ENCODE results near the gene TFF2.

The TFF2 gene

GRCh38 chr21:42340187-42341050 is 10.4 kb downstream of the TFF2 start:
- no peak for DNase-seq
- H3K27me3 ChIP-seq (ENCODE audit: insufficient read depth, low read length, poor library complexity) = no peaks in the 10 kb centered on the region
- no peak overlapping the region for H2AK5ac ChIP-seq (ENCODE audit: low read length)
- no peak overlapping the region for H4K8ac ChIP-seq (ENCODE audit: low read depth, low read length)
- no peak overlapping the region for H3K9ac ChIP-seq (ENCODE audit: low read length)
- WGBS (ENCODE audit: extremely low coverage, insufficient coverage, low lambda C conversion rate) = no CpG with 5 or more reads among the region's 24 CpGs
- no peaks in the 10 kb centered on the region for H3K4me1 ChIP-seq (ENCODE audit: control insufficient read depth, low read depth, low read length)
- H3K36me3 ChIP-seq (ENCODE audit: control insufficient read depth, insufficient read depth, low read length) = no peaks in the 10 kb centered on the region
- no peak overlapping the region for H3K4ac ChIP-seq (ENCODE audit: low read depth, low read length)
- no peaks in the 10 kb centered on the region for H3K79me2 ChIP-seq (ENCODE audit: control insufficient read depth, insufficient read depth, low read length)
- no peak overlapping the region for H2BK5ac ChIP-seq (ENCODE audit: low read length)
- H3K79me1 ChIP-seq (ENCODE audit: low read length) = no peaks in the 10 kb centered on the region
- H2BK120ac ChIP-seq (ENCODE audit: low read depth, low read length) = no peak overlapping the region
- no peak overlapping the region for H3K4me2 ChIP-seq (ENCODE audit: low read length)
- H3K27ac ChIP-seq (ENCODE audit: low read depth, low read length) = no peak overlapping the region
- H3K56ac ChIP-seq (ENCODE audit: low read length) = no peak overlapping the region
- H4K5ac ChIP-seq (ENCODE audit: low read length) = no peak overlapping the region
- H3K18ac ChIP-seq (ENCODE audit: low read length) = no peak overlapping the region
- H3K23ac ChIP-seq (ENCODE audit: low read length) = no peak overlapping the region
- H3K4me3 ChIP-seq (ENCODE audit: low read length) = no peak overlapping the region
- H2BK15ac ChIP-seq (replicated peaks; ENCODE audit: low read depth) = no peak overlapping the region

DNA sequence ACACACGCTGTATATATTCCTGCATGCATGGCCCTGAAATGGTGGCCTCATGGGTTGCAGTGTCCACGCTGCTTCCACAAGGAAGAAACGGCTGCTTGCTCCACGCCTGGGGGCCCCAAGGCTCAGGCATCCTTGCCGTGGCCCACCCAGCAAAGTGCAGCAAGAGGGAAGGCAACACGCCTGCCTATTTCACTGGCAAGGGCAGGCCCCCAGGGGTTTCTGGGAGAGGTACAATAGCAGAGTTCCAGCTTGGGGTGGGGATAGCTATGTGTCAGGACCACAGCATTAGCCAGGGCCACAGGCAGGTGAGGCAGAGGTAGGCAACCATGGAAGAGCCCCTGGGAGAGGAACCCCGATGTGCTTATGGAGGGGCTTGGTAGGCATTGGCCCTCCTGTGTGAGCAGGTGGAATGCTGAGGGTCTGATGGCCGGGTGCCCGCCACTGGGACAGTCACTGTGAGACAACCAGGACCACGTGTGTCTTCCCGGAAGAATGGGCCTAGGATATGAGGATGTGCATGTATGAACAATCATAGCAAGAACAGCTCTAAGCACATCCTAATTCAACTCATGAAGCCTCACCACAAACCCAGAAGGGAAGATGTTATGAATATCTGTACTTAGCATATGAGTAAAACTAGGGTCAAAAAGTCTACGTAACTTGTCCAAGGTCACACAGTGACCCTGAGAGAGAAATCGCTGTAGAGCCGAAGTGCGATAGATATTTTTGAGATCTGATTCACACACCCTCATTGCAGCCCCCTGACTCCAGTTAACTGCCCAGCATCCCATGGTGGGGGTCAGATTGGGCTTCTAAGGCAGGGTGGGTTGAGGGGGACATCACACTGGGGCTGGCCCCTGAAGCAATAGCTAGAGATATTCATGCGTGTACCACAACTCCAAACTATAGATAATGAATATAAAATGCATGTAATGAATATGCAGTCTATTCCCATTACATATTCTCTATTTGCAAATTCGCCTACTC is 11.8 kb downstream of the TFF2 start:
- no peak overlapping the region for H2BK5ac ChIP-seq (ENCODE audit: low read length)
- no peak overlapping the region for H4K5ac ChIP-seq (ENCODE audit: low read length)
- no CpG with 5 or more reads among the region's 17 CpGs for WGBS (ENCODE audit: extremely low coverage, insufficient coverage, low lambda C conversion rate)
- H3K4me3 ChIP-seq (ENCODE audit: low read length) = no peak overlapping the region
- H3K4me2 ChIP-seq (ENCODE audit: low read length) = no peak overlapping the region
- no peak overlapping the region for H2BK15ac ChIP-seq (replicated peaks; ENCODE audit: low read depth)
- H3K4ac ChIP-seq (ENCODE audit: low read depth, low read length) = no peak overlapping the region
- H2AK5ac ChIP-seq (ENCODE audit: low read length) = no peak overlapping the region
- H3K23ac ChIP-seq (ENCODE audit: low read length) = no peak overlapping the region
- no peak overlapping the region for H3K9ac ChIP-seq (ENCODE audit: low read length)
- no peaks in the 10 kb centered on the region for H3K4me1 ChIP-seq (ENCODE audit: control insufficient read depth, low read depth, low read length)
- H3K56ac ChIP-seq (ENCODE audit: low read length) = no peak overlapping the region
- DNase-seq = no peak
- no peaks in the 10 kb centered on the region for H3K79me1 ChIP-seq (ENCODE audit: low read length)
- H2BK120ac ChIP-seq (ENCODE audit: low read depth, low read length) = no peak overlapping the region
- H3K36me3 ChIP-seq (ENCODE audit: control insufficient read depth, insufficient read depth, low read length) = no peaks in the 10 kb centered on the region
- H3K27me3 ChIP-seq (ENCODE audit: insufficient read depth, low read length, poor library complexity) = no peaks in the 10 kb centered on the region
- no peak overlapping the region for H4K8ac ChIP-seq (ENCODE audit: low read depth, low read length)
- H3K79me2 ChIP-seq (ENCODE audit: control insufficient read depth, insufficient read depth, low read length) = no peaks in the 10 kb centered on the region
- no peak overlapping the region for H3K27ac ChIP-seq (ENCODE audit: low read depth, low read length)
- H3K18ac ChIP-seq (ENCODE audit: low read length) = no peak overlapping the region

DNA sequence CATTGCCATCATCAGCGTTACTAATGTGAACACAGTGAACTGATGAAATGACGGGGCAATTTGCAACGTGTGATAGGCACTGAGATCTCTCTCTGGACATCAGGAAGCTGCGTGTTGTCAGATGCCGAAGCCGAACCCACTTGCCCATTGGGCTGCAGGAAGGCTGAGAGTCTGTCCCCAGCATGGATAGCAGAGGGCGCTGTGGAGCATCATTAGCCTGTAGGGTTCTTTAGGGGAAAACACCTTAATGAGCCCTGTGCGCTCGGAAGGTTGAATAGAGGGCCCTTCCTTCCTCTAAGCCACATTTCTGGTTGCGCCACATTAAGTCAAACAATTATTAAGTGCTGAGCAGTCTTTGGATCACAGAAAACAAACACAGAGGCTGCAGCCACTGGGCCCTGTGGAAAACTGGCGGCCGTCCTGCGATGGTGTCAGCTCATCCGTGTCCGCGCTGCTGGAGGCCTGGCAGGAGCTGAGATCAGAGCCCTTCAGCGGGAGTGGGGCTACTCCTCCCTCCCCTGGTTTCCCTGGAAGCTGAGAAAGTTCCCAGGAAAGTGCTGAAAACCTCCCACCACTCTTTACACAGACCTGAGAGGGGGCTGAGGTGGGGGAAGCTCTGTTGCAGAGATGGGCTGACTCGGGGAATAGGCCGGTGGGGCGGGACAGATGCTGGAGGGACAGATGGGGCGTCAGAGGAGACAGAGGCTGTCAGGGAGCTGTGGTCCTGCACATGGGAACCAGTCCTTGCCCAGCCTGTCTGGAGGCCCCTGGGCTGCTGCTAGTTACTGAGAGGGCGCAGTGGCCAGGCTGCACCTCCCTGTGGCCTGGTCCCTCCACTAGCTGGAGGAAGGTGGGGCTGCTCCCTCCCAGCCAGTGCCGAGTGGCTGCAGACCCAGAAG is 12.7 kb downstream of the TFF2 start:
- H2BK120ac ChIP-seq (ENCODE audit: low read depth, low read length) = no peak overlapping the region
- H2BK5ac ChIP-seq (ENCODE audit: low read length) = no peak overlapping the region
- no peak overlapping the region for H3K23ac ChIP-seq (ENCODE audit: low read length)
- H3K27ac ChIP-seq (ENCODE audit: low read depth, low read length) = no peak overlapping the region
- H4K8ac ChIP-seq (ENCODE audit: low read depth, low read length) = no peak overlapping the region
- no peak overlapping the region for H3K56ac ChIP-seq (ENCODE audit: low read length)
- H2AK5ac ChIP-seq (ENCODE audit: low read length) = no peak overlapping the region
- H3K4me3 ChIP-seq (ENCODE audit: low read length) = no peak overlapping the region
- peak; percentile 80 for DNase-seq
- no peak overlapping the region for H3K4me2 ChIP-seq (ENCODE audit: low read length)
- no peaks in the 10 kb centered on the region for H3K79me1 ChIP-seq (ENCODE audit: low read length)
- no peaks in the 10 kb centered on the region for H3K36me3 ChIP-seq (ENCODE audit: control insufficient read depth, insufficient read depth, low read length)
- H3K27me3 ChIP-seq (ENCODE audit: insufficient read depth, low read length, poor library complexity) = no peaks in the 10 kb centered on the region
- H3K4me1 ChIP-seq (ENCODE audit: control insufficient read depth, low read depth, low read length) = no peaks in the 10 kb centered on the region
- H2BK15ac ChIP-seq (replicated peaks; ENCODE audit: low read depth) = no peak overlapping the region
- no peak overlapping the region for H4K5ac ChIP-seq (ENCODE audit: low read length)
- H3K79me2 ChIP-seq (ENCODE audit: control insufficient read depth, insufficient read depth, low read length) = no peaks in the 10 kb centered on the region
- H3K18ac ChIP-seq (ENCODE audit: low read length) = no peak overlapping the region
- no peak overlapping the region for H3K4ac ChIP-seq (ENCODE audit: low read depth, low read length)
- no CpG with 5 or more reads among the region's 23 CpGs for WGBS (ENCODE audit: extremely low coverage, insufficient coverage, low lambda C conversion rate)
- no peak overlapping the region for H3K9ac ChIP-seq (ENCODE audit: low read length)

GRCh38 chr21:42337276-42337675 is 13.5 kb downstream of the TFF2 start:
- Histone ChIP-seq H3K4me3 (ENCODE audit: low read length) (no peak overlapping the region), H4K5ac (ENCODE audit: low read length) (no peak overlapping the region), H3K18ac (ENCODE audit: low read length) (no peak overlapping the region), H3K4me2 (ENCODE audit: low read length) (no peak overlapping the region), H3K79me1 (ENCODE audit: low read length) (no peaks in the 10 kb centered on the region), H2BK15ac (replicated peaks; ENCODE audit: low read depth) (no peak overlapping the region), H3K79me2 (ENCODE audit: control insufficient read depth, insufficient read depth, low read length) (no peaks in the 10 kb centered on the region), H3K36me3 (ENCODE audit: control insufficient read depth, insufficient read depth, low read length) (no peaks in the 10 kb centered on the region), H3K56ac (ENCODE audit: low read length) (no peak overlapping the region), H3K27ac (ENCODE audit: low read depth, low read length) (no peak overlapping the region), H3K27me3 (ENCODE audit: insufficient read depth, low read length, poor library complexity) (no peaks in the 10 kb centered on the region), H2BK120ac (ENCODE audit: low read depth, low read length) (no peak overlapping the region), H3K23ac (ENCODE audit: low read length) (no peak overlapping the region), H4K8ac (ENCODE audit: low read depth, low read length) (no peak overlapping the region), H3K4me1 (ENCODE audit: control insufficient read depth, low read depth, low read length) (no peaks in the 10 kb centered on the region), H2BK5ac (ENCODE audit: low read length) (no peak overlapping the region), H3K4ac (ENCODE audit: low read depth, low read length) (no peak overlapping the region), H3K9ac (ENCODE audit: low read length) (no peak overlapping the region), H2AK5ac (ENCODE audit: low read length) (no peak overlapping the region)
- DNase-seq = no peak
- no CpG with 5 or more reads among the region's 4 CpGs for WGBS (ENCODE audit: extremely low coverage, insufficient coverage, low lambda C conversion rate)

- Histone ChIP-seq H2AK5ac (ENCODE audit: low read length) (no peak overlapping the region), H3K79me2 (ENCODE audit: control insufficient read depth, insufficient read depth, low read length) (no peaks in the 10 kb centered on the region), H4K5ac (ENCODE audit: low read length) (no peak overlapping the region), H3K27ac (ENCODE audit: low read depth, low read length) (no peak overlapping the region), H2BK15ac (replicated peaks; ENCODE audit: low read depth) (no peak overlapping the region), H3K23ac (ENCODE audit: low read length) (no peak overlapping the region), H3K4ac (ENCODE audit: low read depth, low read length) (no peak overlapping the region), H3K4me2 (ENCODE audit: low read length) (no peak overlapping the region), H3K79me1 (ENCODE audit: low read length) (no peaks in the 10 kb centered on the region), H4K8ac (ENCODE audit: low read depth, low read length) (no peak overlapping the region), H3K27me3 (ENCODE audit: insufficient read depth, low read length, poor library complexity) (no peaks in the 10 kb centered on the region), H3K4me3 (ENCODE audit: low read length) (no peak overlapping the region), H3K4me1 (ENCODE audit: control insufficient read depth, low read depth, low read length) (no peaks in the 10 kb centered on the region), H3K9ac (ENCODE audit: low read length) (peak overlapping the region; percentile 35), H3K56ac (ENCODE audit: low read length) (peak overlapping the region; percentile 68), H3K18ac (ENCODE audit: low read length) (no peak overlapping the region), H2BK120ac (ENCODE audit: low read depth, low read length) (no peak overlapping the region), H3K36me3 (ENCODE audit: control insufficient read depth, insufficient read depth, low read length) (no peaks in the 10 kb centered on the region), H2BK5ac (ENCODE audit: low read length) (no peak overlapping the region)
- no CpG with 5 or more reads among the region's 10 CpGs for WGBS (ENCODE audit: extremely low coverage, insufficient coverage, low lambda C conversion rate)
- DNase-seq = peak; percentile 83
Observed at GRCh38 chr21:42336054-42336453, 14.7 kb downstream of the TFF2 start.
